Ovary (tissue), 9 donors: ENCODE data around the gene CHMP5. TPM values are rescaled to one million over a fixed set of nuclear protein-coding genes. Genes with fewer than 3 reads are reported as not detected.

Experiments
- DNase-seq, 5 donors: peaks; one replicate each; pipeline ENCODE4 v3.0.0-alpha.2; 2019 to 2020
- H3K27ac ChIP-seq, 2 donors: fragments of 200-600 bp; one replicate each; pipeline versions ENCODE4 v1.5.1 to v1.8.0; 2019 to 2022
- H3K27me3 ChIP-seq: fragments of 200-600 bp; one replicate; pipeline ENCODE4 v1.8.0; 2022
- H3K36me3 ChIP-seq: fragments of 200-600 bp; sonication (generic); one replicate; pipeline ENCODE4 v1.5.1; 2019
- H3K4me1 ChIP-seq: one replicate; pipeline ENCODE4 v1.8.1; 2013; ENCODE audit warnings: mild to moderate bottlenecking, moderate library complexity; ENCODE audit not compliant: insufficient read depth
- H3K4me3 ChIP-seq: fragments of 200-600 bp; sonication (generic); one replicate; pipeline ENCODE4 v1.5.1; 2017
- H3K9me3 ChIP-seq, 2 donors: fragments of 200-600 bp in 1 of 2; sonication (generic) in 1 of 2; one replicate each; pipeline versions ENCODE4 v1.5.1 to v1.8.1; 2013 to 2019; ENCODE audit warnings: mild to moderate bottlenecking in 1 of 2, moderate library complexity in 1 of 2
- CTCF ChIP-seq, 3 donors: fragments of 450-650 bp in 2 of 3; fragments of 200-600 bp in 1 of 3; IDR thresholded peaks; one replicate each; pipeline versions ENCODE4 v1.5.1 to v1.8.0; 2016 to 2022; ENCODE audit warnings: antibody characterized with exemption in 3 of 3, mild to moderate bottlenecking in 1 of 3
- EP300 ChIP-seq: sonication (generic); formaldehyde crosslinking; IDR thresholded peaks from one replicate; pipeline ENCODE4 v1.6.1; 2017; ENCODE audit warnings: antibody characterized with exemption
- POLR2A ChIP-seq: fragments of 450-650 bp; IDR thresholded peaks from one replicate; pipeline ENCODE4 v1.6.1; 2017; ENCODE audit warnings: antibody characterized with exemption, mild to moderate bottlenecking, moderate library complexity
- WGBS, 3 donors: extraction: QIAGEN DNeasy Blood & Tissue Kit in 1 of 3; methylation state at CpG; one replicate each; pipeline versions ENCODE4 v1.1.5 to v1.1.7; 2013 to 2017; 5-methylcytosine and 5-hydroxymethylcytosine counted together
- intact Hi-C, 4 donors: fragments of 100-400 bp; cut with DNase I; formaldehyde crosslinking; loops; one replicate each; pipeline versions ENCODE4 v1.11.0 to v1.15.1; 2022 to 2023
- polyA plus RNA-seq, 2 donors: library from polyadenylated mRNA; stranded (reverse); fragments of 200-250 nt in 1 of 2; fragments of 350-450 nt in 1 of 2; fragmentation: Illumina TruSeq in 1 of 2; extraction: RNeasy Lipid Tissue Mini Kit (QIAGEN cat#74804) in 1 of 2; gene quantifications; one replicate each; pipeline ENCODE4 v1.2.3, GENCODE V29; 2013 to 2014
- total RNA-seq, 7 donors: library from RNA; depleted of rRNA in 2 of 7; stranded (reverse); fragments of >200 nt in 2 of 7; fragmentation: NEBNext Ultra II Directional in 3 of 7; extraction: Animal tissue kit (Norgen Biotek cat#: 25700) in 3 of 7; gene quantifications; one replicate each; pipeline versions ENCODE4 v1.1.0 to v1.2.4, GENCODE V29; 2016 to 2023
- donor health status: DM: no; HTN: no; CAD: no; lungs with moderate emphysema.
- donor health status: DM: no; HTN: no; CAD: no.
- donor health status: Bipolar disorder and iron deficiency.
- donor health status: DM: yes; HTN: yes; CAD: no.
- donor health status: DM: no; HTN: no; CAD: no.
- donor health status: DM: yes; HTN: yes; CAD: no.

CHMP5 gene
- total and polyA plus RNA-seq, 9 donors: 39.7 to 66.5 (median 52.9) TPM

- no peak for DNase-seq
- WGBS, 3 donors: 79 to 88% (median 85%) methylated on average over 2 of the region's 2 CpGs
- intact Hi-C loops: no loop called here
- H3K4me1 ChIP-seq: no peaks in the 10 kb centered on the region
- H3K27me3 ChIP-seq: no peaks in the 10 kb centered on the region
- no peak for TF ChIP-seq EP300
- no peak for TF ChIP-seq CTCF (IDR thresholded peaks at IDR 0.05)
- no peaks in the 10 kb centered on the region for H3K9me3 ChIP-seq
- no peak overlapping the region for H3K27ac ChIP-seq
- no peak overlapping the region for H3K4me3 ChIP-seq
- H3K36me3 ChIP-seq: no peaks in the 10 kb centered on the region
These were observed 19.5 kb upstream of the CHMP5 start for GRCh38 chr9:33245341-33245740.

- Histone ChIP-seq H3K36me3 (no peaks in the 10 kb centered on the region), H3K9me3 (no peaks in the 10 kb centered on the region), H3K27me3 (no peaks in the 10 kb centered on the region), H3K27ac (no peak overlapping the region), H3K4me1 (no peaks in the 10 kb centered on the region), H3K4me3 (no peak overlapping the region)
- no peak for DNase-seq
- WGBS, 3 donors: 89 to 90% (median 89%) methylated on average over 8 to 9 of the region's 9 CpGs
- intact Hi-C loops: no loop called here
- no peak for TF ChIP-seq CTCF (IDR thresholded peaks at IDR 0.05)
- no peak for TF ChIP-seq EP300
- no peak for TF ChIP-seq POLR2A
These were observed 18.5 kb upstream of the CHMP5 start for GRCh38 chr9:33246269-33246860.

- Histone ChIP-seq H3K27me3 (no peaks in the 10 kb centered on the region), H3K4me3 (no peak overlapping the region), H3K9me3 (no peaks in the 10 kb centered on the region), H3K36me3 (no peaks in the 10 kb centered on the region), H3K4me1 (no peaks in the 10 kb centered on the region), H3K27ac (no peak overlapping the region)
- WGBS, 3 donors: 93 to 96% (median 94%) methylated on average over 3 of the region's 3 CpGs
- DNase-seq: no peak
- intact Hi-C loops: no loop called here
- no peak for TF ChIP-seq EP300
These were observed 16.2 kb upstream of the CHMP5 start for GRCh38 chr9:33248606-33249005.

- intact Hi-C loops: no loop called here
- no peaks in the 10 kb centered on the region for H3K9me3 ChIP-seq
- WGBS, 3 donors: 84 to 92% (median 85%) methylated on average over 6 of the region's 6 CpGs
- H3K4me1 ChIP-seq: no peaks in the 10 kb centered on the region
- H3K27ac ChIP-seq: no peak overlapping the region
- TF ChIP-seq EP300: no peak
- TF ChIP-seq CTCF (IDR thresholded peaks at IDR 0.05): no peak
- no peak for TF ChIP-seq POLR2A
- DNase-seq: no peak
- H3K27me3 ChIP-seq: no peaks in the 10 kb centered on the region
- no peak overlapping the region for H3K4me3 ChIP-seq
- no peaks in the 10 kb centered on the region for H3K36me3 ChIP-seq
These were observed 15.7 kb upstream of the CHMP5 start for GRCh38 chr9:33249087-33249658.

GRCh38 chr9:33249983-33250382, 14.9 kb upstream of the CHMP5 start:
- WGBS, 3 donors: 89 to 96% (median 95%) methylated on average over 2 of the region's 2 CpGs
- Histone ChIP-seq H3K27ac (no peak overlapping the region), H3K9me3 (no peaks in the 10 kb centered on the region), H3K36me3 (no peaks in the 10 kb centered on the region), H3K27me3 (no peaks in the 10 kb centered on the region), H3K4me3 (no peak overlapping the region), H3K4me1 (no peaks in the 10 kb centered on the region)
- no peak for DNase-seq
- TF ChIP-seq CTCF (IDR thresholded peaks at IDR 0.05) (no peak), EP300 (no peak), POLR2A (no peak)
- intact Hi-C loops: no loop called here
